ENCODE data around the gene KIF5A.

- TF ChIP-seq POLR2A (IDR thresholded peaks at IDR 0.05) (no peak), CTCF (IDR thresholded peaks at IDR 0.05) (no peak)
Observed at GRCh38 chr12:57585156-57585555, 35.3 kb downstream of the KIF5A start.
